K562 (cell line): Measurements from ENCODE around the gene NXT1. TPM values are rescaled to one million over a fixed set of nuclear protein-coding genes. Genes with fewer than 3 reads are reported as not detected.

ENCODE experiments used
- E2F1 ChIP-seq: sonication (generic); formaldehyde crosslinking; IDR thresholded peaks from 2 replicates; pipeline ENCODE4 v1.8.1; 2023; ENCODE audit warnings: mild to moderate bottlenecking, missing genetic modification reagents, moderate library complexity
- EHMT2 ChIP-seq: fragments of 450-650 bp; IDR thresholded peaks from 2 replicates; pipeline ENCODE4 v1.6.1; 2018; ENCODE audit warnings: antibody characterized with exemption
- FOXP4 ChIP-seq: sonication (generic); formaldehyde crosslinking; IDR thresholded peaks from 2 replicates; pipeline ENCODE4 v1.8.0; 2022; ENCODE audit warnings: mild to moderate bottlenecking, missing genetic modification reagents, borderline replicate concordance
- FUS ChIP-seq: fragments of 200-400 bp; formaldehyde crosslinking; optimal IDR thresholded peaks from 2 replicates; pipeline ENCODE3; 2017; ENCODE audit warnings: low read depth, low read length
- HIVEP1 ChIP-seq: fragments of 250-450 bp; sonication (Bioruptor Pico); IDR thresholded peaks from 2 replicates; pipeline ENCODE4 v1.4.0; 2020; ENCODE audit warnings: mild to moderate bottlenecking
- HMG20B ChIP-seq: fragments of 250-450 bp; sonication (Bioruptor Pico); IDR thresholded peaks from 2 replicates; pipeline ENCODE4 v1.5.0; 2021; ENCODE audit warnings: mild to moderate bottlenecking
- IRF1 ChIP-seq: sonication (generic); formaldehyde crosslinking; IDR thresholded peaks from 2 replicates; pipeline ENCODE4 v1.8.0; 2022; ENCODE audit warnings: missing genetic modification reagents, mild to moderate bottlenecking, borderline replicate concordance
- MAFF ChIP-seq: IDR thresholded peaks from 2 replicates; pipeline ENCODE4 v1.6.1; 2012; ENCODE audit warnings: low read length, improper control_type of control experiment
- TCFL5 ChIP-seq: fragments of 250-450 bp; sonication (Bioruptor Pico); conservative IDR thresholded peaks from 2 replicates; pipeline ENCODE4 v1.6.1; 2021; ENCODE audit warnings: mild to moderate bottlenecking, moderate library complexity, matching md5 sums
- ZC3H8 ChIP-seq: fragments of 450-650 bp; IDR thresholded peaks from 2 replicates; pipeline ENCODE4 v1.6.1; 2017
- ZNF449 ChIP-seq: fragments of 250-450 bp; sonication (Bioruptor Pico); IDR thresholded peaks from 2 replicates; pipeline ENCODE4 v1.8.0; 2022; ENCODE audit warnings: moderate library complexity, mild to moderate bottlenecking, inconsistent platforms
- ZSCAN32 ChIP-seq: fragments of 450-650 bp; formaldehyde crosslinking; IDR thresholded peaks from 2 replicates; pipeline ENCODE4 v1.4.0; 2020; ENCODE audit warnings: mild to moderate bottlenecking, moderate library complexity
- polyA plus RNA-seq, 8 experiments: library from polyadenylated mRNA; depleted of rRNA in 4 of 8; stranded (reverse) in 5 of 8; unstranded in 3 of 8; fragments of >200 nt; fragmentation: Nextera tagmentation in 2 of 8; fragmentation: Illumina TruSeq in 1 of 8; extraction: Ambion mirVana in 2 of 8; extraction: Trizol in 1 of 8; gene quantifications; 2 replicates each; pipeline versions ENCODE4 v1.2.1 to v1.2.3, GENCODE V29; 2011 to 2014; ENCODE audit warnings: inconsistent platforms in 1 of 8, missing spikeins in 1 of 8
- total RNA-seq, 7 experiments: library from RNA; depleted of rRNA in 6 of 7; stranded (reverse); fragments of >200 nt in 6 of 7; fragmentation: Illumina TruSeq in 2 of 7; extraction: Trizol in 2 of 7; gene quantifications; 2 replicates each; pipeline versions ENCODE4 v1.2.1 to v1.2.3, GENCODE V29; 2011 to 2021; ENCODE audit warnings: low replicate concordance in 1 of 7

The NXT1 gene
- total and polyA plus RNA-seq, 9 of the 15 experiments (the other 6 are each of a cell fraction or from before 2014, with no cell fraction given): 7.7 to 50.9 (median 35.6) TPM

- TF ChIP-seq ZSCAN32 (CRISPR knock-in tag) (peak; percentile 91), HIVEP1 (CRISPR knock-in tag) (no peak), ZNF449 (CRISPR knock-in tag) (no peak), ZC3H8 (no peak), TCFL5 (CRISPR knock-in tag) (no peak), FOXP4 (CRISPR knock-in tag) (no peak), IRF1 (CRISPR knock-in tag) (no peak), EHMT2 (no peak), E2F1 (CRISPR knock-in tag) (0 out of 2 replicates have a peak, but pooled peaks have one; percentile 23), HMG20B (CRISPR knock-in tag) (no peak), MAFF (no peak), FUS (peak; percentile 17)
Measured at GRCh38 chr20:23361476-23362391, 11.1 kb downstream of the NXT1 start, which contains the start of gene GZF1 (continued).
